Testis (tissue), 2 donors: ENCODE results near the gene HCFC2.

Source experiments
- CTCF ChIP-seq, 3 experiments: fragments of 450-650 bp in 2 of 3; fragments of 200-600 bp in 1 of 3; sonication (generic) in 1 of 3; IDR thresholded peaks; one replicate each; pipeline ENCODE4 v1.5.1; 2016 to 2019; ENCODE audit warnings: antibody characterized with exemption in 3 of 3, mild to moderate bottlenecking in 2 of 3, moderate library complexity in 1 of 3
- POLR2A ChIP-seq: fragments of 450-650 bp; IDR thresholded peaks from one replicate; pipeline ENCODE4 v1.6.1; 2017; ENCODE audit warnings: antibody characterized with exemption, mild to moderate bottlenecking, moderate library complexity

DNA sequence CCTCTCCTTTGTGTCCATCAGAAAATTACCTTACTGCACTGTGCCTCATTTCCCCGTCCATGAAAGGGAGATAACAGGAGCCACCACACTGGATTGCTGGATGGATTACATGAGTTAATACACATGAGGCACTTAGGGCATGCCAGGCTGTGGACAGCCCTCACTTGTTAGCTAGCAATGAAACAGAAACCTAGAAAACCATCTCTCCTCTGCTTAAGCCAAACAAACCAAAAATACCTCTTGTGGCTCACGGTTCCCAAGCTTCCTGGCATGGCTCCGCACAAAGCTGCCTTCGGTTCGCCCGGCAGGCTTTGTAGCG, 660 bp upstream of the HCFC2 start:
- TF ChIP-seq CTCF (IDR thresholded peaks at IDR 0.05): no peak
- TF ChIP-seq POLR2A: no peak
